Suprapubic skin (tissue), 3 donors: Measurements from ENCODE around the gene POC1A.

ENCODE experiments used
- POLR2A ChIP-seq, 2 donors: fragments of 450-650 bp; IDR thresholded peaks; one replicate each; pipeline ENCODE4 v1.6.1; 2017; ENCODE audit warnings: antibody characterized with exemption in 2 of 2, mild to moderate bottlenecking in 2 of 2, moderate library complexity in 2 of 2
- TF ChIP-seq, protein P1 (sequence below), 2 donors: fragments of 200-600 bp in 1 of 2; fragments of 450-650 bp in 1 of 2; sonication (generic) in 1 of 2; IDR thresholded peaks; one replicate each; pipeline ENCODE4 v1.5.1; 2016 to 2019; ENCODE audit warnings: antibody characterized with exemption in 2 of 2, mild to moderate bottlenecking in 1 of 2, moderate library complexity in 1 of 2

DNA sequence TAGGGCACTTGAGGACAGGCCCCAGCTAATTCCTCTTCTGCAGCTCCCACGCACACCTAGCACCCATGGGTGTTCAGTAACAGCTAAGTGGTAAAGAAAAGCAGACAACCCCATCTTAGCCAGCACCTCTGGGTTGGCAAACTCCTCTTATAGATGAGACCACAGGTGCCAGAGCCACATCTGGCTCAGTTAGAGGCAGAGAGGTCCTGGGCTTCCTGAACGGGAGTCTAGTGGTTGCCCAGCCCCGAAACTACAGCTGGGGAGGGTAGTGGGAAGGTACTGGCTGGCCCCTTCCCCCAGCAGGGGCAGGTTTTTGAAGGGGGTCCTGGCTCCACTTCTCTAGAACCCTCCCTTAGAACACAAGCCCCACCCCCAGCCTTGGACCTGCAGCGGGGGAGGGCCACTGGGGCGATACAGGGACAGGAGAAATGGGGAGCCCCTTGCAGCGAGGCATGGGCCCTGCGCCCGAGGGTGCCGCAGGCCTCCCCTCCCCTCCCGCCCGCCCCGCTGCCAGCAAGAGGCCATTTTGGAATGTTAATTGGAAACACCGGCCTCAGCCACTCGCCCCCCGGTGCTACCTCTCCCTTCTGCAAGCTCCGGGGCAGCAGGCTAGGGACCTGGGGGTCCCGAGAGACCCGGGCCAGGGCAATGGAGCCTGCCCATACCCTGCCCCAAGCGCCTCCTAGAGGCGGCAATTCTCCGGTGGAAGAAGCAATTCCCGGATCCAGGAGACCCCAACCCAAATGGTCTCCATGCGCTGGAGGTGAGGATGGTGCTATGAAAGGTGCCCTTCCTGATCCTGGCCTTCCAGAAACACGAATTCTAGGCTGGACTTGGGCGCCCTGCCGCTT lies 99.3 kb downstream of the POC1A start:
- TF ChIP-seq POLR2A (IDR thresholded peaks at IDR 0.05): no peak
- TF ChIP-seq, protein P1, sequence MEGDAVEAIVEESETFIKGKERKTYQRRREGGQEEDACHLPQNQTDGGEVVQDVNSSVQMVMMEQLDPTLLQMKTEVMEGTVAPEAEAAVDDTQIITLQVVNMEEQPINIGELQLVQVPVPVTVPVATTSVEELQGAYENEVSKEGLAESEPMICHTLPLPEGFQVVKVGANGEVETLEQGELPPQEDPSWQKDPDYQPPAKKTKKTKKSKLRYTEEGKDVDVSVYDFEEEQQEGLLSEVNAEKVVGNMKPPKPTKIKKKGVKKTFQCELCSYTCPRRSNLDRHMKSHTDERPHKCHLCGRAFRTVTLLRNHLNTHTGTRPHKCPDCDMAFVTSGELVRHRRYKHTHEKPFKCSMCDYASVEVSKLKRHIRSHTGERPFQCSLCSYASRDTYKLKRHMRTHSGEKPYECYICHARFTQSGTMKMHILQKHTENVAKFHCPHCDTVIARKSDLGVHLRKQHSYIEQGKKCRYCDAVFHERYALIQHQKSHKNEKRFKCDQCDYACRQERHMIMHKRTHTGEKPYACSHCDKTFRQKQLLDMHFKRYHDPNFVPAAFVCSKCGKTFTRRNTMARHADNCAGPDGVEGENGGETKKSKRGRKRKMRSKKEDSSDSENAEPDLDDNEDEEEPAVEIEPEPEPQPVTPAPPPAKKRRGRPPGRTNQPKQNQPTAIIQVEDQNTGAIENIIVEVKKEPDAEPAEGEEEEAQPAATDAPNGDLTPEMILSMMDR (IDR thresholded peaks at IDR 0.05): no peak
